ENCODE results near the gene WRNIP1.

Gene WRNIP1

GRCh38 chr6:2765166-2765895, at the start of gene WRNIP1:
WRNIP1 (plus strand) TSS chr6:2765393; CDS start chr6:2765623, 230 bp downstream.
- FAIRE-seq, result no peak

GRCh38 chr6:2715737-2716136, 49.5 kb upstream of the WRNIP1 start:
- FAIRE-seq, result no peak

- FAIRE-seq, result no peak
These were observed 48.1 kb upstream of the WRNIP1 start for GRCh38 chr6:2716936-2717700.

DNA sequence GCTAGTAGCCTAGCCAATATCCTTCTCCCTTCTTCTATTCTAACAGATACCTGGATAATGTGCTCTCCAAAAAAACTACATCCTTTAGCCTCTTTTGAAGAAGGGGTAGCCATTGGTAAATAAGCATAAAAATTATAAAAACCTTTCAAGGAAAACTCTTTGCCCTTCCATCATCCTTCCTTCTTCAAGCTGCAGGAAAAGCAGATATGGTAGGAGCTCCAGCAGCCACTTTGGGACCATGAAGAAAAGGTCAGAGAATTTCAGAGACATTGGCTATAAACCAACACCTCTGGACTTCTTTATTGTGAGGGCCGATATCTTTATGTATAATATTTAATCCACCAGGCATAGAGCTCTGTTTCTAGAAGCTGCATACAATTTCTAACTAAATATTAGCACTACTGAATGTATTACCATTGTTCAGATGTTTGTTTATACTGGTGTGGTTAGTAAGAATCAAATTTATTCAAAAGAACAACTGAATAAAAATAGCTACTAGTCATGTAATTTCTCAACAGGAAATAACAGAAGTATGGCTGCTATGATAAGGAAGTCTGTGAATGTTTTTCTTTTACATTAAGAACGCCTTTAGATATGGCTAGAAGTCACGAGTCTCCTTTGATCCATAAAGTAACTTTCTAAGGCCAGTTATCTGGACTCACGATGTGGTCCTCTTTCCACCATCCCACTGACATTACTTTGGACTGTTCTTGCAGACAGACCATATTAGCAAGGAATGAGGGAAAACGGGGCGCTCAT, 46.7 kb upstream of the WRNIP1 start:
- FAIRE-seq, result no peak

GRCh38 chr6:2719093-2719455, 46.1 kb upstream of the WRNIP1 start:
- FAIRE-seq, result no peak

- no peak for FAIRE-seq
These were observed 44.0 kb upstream of the WRNIP1 start for GRCh38 chr6:2721219-2721618.

DNA sequence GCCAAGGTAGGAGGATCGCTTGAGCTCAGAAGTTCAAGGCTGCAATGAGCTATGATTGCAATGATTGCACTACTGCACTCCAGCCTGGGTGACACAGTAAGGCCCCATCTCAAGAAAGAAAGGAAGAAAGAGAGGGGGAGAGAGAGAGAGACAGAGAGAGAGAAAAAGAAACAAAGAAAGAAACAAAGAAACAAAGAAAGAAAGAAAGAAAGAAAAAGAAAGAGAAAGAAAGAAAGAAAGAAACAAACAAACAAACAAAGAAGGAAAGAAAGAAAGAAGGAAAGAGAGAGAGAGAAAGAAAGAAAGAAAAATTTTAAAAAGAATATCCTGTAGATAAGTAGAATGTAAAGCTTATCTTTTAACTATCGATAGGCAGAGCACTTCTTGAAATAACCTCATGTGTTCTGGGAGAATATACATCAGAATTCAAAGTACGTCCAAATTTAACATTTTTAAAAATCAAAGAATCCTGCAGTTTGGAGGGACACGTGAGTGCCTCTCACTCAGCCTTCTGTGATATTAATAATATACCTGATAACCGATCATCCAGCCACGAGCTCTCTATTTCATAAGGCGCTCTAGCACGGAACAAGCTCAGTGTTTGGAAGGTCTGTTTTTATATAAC, 39.7 kb upstream of the WRNIP1 start:
- FAIRE-seq, result no peak

- FAIRE-seq, result no peak
These were observed 39.1 kb upstream of the WRNIP1 start for GRCh38 chr6:2725999-2726567.

DNA sequence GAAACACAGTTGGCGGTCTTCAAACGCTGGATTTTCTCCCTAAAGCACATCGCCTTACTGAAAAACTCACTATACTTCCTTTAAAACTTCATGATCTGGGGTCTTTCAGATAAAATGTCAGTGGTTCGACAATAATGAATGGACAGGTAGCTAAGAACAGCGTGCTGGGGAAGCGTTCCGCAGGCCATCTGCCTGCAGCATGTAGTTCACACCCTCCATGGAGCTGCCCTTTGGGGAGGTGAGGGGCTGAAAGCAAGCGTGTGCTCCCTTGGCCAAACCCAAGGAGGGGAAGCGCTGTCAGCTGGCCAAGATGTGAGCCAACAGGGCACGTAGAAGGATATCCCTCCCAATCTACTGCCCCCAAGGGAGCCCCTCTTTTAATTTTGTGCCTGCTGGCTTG, 35.3 kb upstream of the WRNIP1 start:
- no peak for FAIRE-seq

DNA sequence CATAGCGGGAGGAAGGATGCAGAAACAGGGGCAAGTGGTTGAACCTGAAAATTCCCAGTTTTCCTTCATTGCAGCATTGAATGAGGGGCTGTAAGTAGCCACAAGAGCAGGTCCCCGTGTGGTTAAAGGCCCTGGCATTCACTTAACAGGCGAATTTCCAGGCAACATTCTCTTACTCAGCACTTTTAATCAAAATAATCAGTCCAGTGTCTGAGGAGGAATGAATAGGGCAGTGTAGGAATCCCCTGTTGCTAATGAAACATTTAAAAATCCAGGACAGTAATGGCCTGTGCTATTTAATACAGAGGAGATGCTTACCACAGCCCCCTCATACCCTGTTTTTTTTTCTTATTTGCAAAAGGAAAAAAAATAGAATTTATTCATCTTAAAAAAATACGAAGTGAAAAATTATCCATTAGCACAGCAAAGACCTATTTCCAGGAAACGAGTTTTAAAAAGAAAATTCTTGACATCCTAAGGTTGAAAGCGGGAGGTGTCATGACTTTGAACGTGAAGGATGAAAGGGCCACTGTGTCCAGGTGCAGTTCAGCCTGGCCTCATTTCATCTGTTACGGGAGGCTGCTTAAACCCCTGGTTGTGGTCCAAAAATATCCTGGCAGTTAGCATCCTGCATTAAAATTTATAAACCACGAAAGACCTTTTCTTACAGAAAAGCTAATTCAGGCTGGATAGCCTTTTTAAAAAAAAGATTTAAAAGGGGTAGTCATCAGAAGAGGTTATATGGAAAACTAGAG, 34.7 kb upstream of the WRNIP1 start:
- FAIRE-seq, result no peak

GRCh38 chr6:2731281-2731909, 33.8 kb upstream of the WRNIP1 start:
- no peak for FAIRE-seq

- no peak for FAIRE-seq
These were observed 32.6 kb upstream of the WRNIP1 start for GRCh38 chr6:2732503-2733089.

DNA sequence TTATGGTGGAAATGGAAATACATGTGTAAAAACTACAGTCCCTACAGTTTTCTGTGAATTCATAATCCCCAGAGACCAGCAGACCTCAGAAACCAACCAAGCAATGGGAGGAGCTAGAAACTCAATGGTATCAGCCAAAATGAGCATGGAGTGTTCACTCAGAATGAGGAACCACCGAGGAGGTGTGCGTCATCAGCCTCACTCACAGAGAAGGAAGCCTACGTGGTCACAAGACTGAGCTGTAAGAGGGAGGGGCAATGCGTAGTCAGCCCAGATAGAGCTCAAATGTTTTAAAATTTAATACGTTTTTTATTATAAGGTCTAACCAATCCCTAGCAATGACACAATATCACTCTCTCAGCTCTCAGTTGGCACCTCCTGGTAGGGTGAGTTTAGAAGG, 31.9 kb upstream of the WRNIP1 start:
- no peak for FAIRE-seq

GRCh38 chr6:2733736-2734480, 31.3 kb upstream of the WRNIP1 start:
- no peak for FAIRE-seq

DNA sequence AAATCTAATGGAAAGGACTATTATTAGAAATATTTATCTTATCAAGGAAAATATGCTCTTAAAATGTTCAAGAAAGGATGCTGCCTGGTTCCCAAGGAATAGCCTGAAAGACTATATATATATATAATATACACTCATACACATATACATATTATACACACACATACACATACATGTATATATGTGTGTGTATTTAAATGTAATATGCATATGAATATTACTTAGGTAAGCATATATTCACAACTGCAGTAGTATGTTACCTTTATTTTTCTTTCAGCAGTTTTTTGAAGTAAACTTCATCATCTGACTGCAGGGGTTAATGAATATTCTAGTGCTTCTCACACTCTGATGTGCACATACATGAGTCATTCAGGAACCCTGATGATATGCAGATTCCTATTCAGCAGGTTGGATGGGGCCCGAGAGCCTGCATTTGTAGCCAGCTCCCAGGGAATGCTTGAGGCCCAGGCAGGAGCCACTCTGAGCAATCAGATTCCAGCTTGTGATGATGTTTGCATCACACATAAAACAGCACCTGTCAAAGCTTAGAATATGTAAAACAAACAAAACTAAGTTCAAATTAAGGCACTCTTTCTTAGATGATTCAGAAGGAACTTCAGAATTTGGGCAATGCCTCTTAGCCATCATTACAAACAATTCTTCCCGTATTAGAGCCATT, 30.6 kb upstream of the WRNIP1 start:
- no peak for FAIRE-seq

GRCh38 chr6:2737885-2738284, 27.3 kb upstream of the WRNIP1 start:
- no peak for FAIRE-seq

DNA sequence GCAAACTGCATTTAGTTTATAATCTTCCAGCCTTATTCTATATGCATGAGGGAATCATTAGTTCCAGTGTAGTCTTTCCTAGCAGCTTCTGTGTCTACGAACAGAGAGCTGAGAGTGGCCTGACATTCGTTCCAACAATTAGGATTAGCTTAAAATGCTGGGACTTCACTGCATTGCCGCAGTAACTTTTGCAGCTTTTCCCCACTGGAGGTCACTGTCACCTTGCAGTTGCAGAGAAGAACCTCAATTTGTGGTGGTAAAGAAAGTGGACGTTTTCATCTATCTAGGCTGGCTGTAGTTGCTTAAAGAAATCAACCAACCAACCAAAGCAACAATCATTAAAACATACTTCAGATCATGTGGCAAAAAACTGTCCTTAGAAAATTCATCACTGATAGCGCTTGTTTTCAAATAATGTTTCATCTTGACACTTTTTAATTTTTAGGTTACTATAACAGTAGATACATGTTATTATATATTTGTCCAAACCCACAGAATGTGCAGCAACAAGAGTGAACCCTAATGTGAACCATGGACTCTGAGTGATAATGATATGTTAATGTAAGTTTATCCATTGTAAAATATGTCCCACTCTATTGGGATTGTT, 26.7 kb upstream of the WRNIP1 start:
- FAIRE-seq, result peak; percentile 77

DNA sequence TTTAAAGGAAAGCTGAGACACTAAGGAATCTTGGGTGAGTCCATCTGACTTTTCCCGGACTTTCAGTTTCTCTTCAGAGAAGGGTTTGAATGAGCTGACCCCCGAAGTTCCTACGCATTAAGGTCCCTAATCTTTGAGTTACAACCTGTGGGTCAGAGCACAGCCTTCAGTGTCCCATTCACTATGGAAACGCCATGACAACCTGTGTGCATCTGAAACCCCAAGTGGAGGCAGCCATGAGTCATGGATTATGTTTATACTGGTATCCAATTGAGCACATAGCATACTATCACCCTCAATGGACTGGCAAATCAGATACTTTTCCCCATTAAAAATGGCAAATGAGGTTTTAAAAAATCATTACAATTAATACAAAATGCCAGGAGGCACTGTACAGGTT, 25.9 kb upstream of the WRNIP1 start:
- FAIRE-seq, result no peak

DNA sequence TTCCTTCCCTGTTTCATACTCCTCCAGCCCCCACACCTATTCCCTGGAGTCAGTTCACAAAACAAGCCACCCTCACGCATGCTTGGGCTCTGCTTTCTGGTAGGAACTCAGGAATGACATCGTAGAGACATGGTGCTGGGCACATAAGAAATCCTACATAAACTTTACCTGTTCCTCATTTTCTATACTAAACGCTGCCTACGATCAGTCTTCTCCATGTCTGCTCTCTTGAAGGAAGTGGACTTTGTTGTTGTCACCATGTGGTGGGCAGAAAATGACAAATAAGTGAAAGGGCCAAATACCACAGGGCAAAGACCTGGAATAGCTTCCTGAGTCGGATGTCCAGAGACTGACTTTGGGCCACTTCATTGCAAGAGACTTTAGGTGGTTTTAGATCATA, 24.6 kb upstream of the WRNIP1 start:
- FAIRE-seq, result no peak

All from TTC549 (cell line).